Middle frontal gyrus (tissue), 1 donor: ENCODE data around the gene EPS8.

Source experiments
- DNase-seq: peaks from one replicate; pipeline ENCODE4 v3.0.0-alpha.2; 2015; ENCODE audit warnings: low spot score; ENCODE audit errors: extremely low spot score

Gene EPS8

GRCh38 chr12:15691388-15691787 is 97.8 kb downstream of the EPS8 start:
- no peak for DNase-seq

DNA sequence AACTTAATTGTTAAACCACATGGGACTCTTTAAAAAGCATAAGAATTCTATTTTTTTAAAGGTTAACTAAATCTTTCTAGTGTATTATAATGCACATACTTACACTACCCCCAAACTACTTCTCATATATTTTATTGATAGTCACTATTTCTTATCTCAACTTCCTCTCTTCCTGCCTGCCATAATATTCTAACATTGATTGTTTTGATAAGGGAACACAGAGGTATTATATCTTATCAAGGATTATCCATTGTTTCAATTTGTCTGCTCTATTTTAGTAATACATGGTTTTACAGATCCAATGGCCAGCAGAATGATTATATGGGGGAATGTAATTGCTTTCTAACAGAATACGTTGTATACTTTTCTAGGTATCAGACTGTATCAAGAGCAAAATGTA is 98.9 kb downstream of the EPS8 start:
- no peak for DNase-seq

- no peak for DNase-seq
These were observed 99.4 kb downstream of the EPS8 start for GRCh38 chr12:15689751-15690191.

GRCh38 chr12:15688838-15689625 is 100.2 kb downstream of the EPS8 start:
- no peak for DNase-seq

GRCh38 chr12:15688202-15688736 is 100.9 kb downstream of the EPS8 start:
- DNase-seq = peak; percentile 16

- no peak for DNase-seq
These were observed 101.6 kb downstream of the EPS8 start for GRCh38 chr12:15687583-15687982.

GRCh38 chr12:15684896-15685658 is 104.1 kb downstream of the EPS8 start:
- DNase-seq = no peak

GRCh38 chr12:15682826-15683225 is 106.4 kb downstream of the EPS8 start:
- no peak for DNase-seq

DNA sequence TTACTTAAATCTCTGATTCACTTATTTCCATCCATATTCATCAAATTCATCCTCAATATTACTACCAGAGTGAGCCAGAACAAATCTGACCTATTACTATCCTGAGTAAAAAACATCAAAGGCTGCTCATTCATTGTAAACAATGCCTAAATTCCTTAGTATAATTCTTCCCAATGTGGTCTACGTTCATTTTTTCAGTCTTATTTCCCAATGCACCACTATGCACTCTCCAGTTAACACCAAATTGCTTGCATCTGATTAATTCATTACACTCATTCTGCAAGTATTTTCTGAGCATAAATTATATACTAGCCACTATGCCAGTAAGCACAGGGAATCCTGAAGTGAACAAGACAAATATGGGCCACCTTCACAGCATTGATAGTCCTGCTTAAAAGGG is 110.0 kb downstream of the EPS8 start:
- DNase-seq = no peak

DNA sequence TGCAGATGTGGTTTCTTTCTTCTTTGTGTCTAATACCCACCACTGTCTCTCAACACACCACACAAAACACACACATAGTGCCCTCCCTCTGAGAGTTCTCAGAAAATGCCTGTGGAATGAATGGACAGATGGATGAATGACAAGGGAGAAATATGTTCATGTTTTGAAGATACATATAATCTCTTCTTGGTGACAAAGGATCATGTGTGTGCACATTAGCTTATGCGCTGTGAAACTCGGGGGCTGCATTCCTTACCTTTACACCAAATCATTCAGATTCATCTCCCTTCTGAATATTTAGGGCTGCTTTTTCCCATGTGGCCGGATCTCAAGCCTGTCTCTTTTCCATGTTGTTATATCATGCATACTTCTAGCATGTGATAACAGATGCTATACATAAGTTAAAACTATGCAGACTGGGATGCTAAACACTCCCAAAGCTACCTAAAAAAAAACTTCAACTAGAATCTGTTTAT is 111.4 kb downstream of the EPS8 start:
- no peak for DNase-seq

GRCh38 chr12:15677228-15677627 is 112.0 kb downstream of the EPS8 start:
- DNase-seq = no peak

DNA sequence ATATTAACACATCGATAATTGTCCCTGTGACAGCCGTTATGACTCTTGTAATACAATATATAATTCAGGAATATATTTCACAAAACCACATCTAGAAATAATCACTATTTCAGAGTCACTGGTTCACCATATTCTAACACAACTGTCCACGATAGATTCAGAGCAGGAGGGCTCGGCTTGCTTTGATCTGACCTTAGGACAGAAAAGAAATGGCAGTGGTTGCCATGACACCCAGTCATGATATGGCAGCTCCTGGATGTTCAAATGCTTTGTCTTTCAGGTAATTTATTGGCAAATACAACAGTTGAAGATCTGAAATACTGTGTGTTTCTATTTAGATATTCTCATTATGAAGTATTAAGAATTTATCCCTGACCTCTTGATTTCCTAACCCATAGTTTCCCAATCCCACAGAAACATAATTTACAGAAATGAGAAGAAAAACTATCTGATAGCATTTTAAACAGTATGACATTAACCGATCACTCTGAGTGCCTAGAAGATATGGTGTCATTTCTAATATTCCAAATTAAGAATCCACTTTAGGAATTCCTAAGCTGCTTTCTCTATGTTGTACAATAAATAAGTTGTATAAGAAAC is 116.4 kb downstream of the EPS8 start:
- DNase-seq = no peak

DNA sequence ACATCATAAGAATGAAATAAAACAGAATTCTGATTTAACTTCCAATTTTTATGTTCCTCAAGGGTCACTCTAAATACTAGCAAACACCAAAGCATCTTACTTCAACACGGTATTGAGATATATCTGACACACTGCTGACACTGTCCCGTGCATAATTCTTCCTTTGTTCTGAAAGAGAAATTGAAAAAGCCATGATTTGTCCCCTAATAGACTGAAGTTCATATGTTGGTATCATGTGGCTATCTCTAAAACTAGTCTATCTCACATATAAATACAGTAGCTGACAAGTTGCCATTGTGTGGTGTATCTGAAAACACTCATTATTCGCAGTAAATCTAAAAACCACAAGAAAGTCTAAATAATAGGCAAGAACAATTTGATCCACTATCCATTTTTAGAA is 118.4 kb downstream of the EPS8 start:
- DNase-seq = no peak

- no peak for DNase-seq
These were observed 119.8 kb downstream of the EPS8 start for GRCh38 chr12:15669256-15669948.

DNA sequence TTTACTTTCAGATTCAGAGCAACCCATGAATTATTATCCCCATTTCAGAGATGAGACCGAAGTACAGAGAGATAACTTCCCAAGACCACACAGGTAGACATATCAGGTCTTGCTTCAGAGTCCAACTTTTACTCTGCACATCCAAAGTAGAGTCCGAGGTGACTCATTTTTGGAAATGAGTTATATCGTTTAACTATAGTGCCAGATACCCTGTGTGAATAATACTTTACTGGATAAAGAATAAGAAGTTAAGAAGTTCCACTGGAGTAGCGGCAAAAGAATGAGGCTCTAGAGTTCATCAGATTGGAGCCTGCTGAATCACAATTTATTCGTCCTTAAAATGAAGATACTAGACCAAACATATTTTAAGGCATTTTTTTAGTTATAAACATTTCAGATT is 124.7 kb downstream of the EPS8 start:
- DNase-seq = no peak

GRCh38 chr12:15662983-15663659 is 126.1 kb downstream of the EPS8 start:
- no peak for DNase-seq

- DNase-seq = no peak
These were observed 126.7 kb downstream of the EPS8 start for GRCh38 chr12:15662303-15662980.

GRCh38 chr12:15651371-15651770 is 137.8 kb downstream of the EPS8 start:
- DNase-seq = no peak

DNA sequence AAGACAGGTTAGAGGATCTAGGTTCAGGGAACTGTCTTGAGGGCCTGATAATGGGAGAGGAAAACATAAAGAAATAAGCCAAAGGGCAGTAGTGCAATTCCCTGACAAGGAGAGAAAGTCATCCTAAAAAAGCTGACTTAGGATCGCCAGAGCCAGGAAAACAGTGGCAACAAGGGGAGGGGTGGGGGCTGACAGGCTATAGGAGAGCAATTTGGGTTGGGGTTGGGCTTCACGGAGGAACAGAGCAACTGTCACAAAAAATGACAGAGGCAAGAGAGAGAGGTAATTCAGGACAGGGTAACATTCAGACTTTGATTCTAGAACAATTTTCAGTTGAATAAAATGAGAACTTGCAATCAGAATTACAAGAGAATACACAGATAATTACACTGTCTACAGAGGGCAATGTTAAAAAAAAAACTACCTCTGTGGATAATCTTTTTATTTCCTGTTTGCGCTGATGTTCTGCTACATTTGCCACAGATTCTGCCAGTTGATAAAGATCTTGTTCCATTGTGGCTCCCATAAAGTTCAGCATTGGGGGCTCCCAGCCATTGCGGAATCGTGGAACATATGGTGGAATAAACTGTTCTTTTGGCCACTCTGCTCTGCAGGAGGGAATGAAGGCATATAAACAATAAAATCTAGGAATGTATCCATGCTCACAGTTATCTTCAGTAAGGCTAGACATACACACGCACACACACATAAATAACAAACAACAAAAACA is 138.6 kb downstream of the EPS8 start:
- DNase-seq = no peak
